ENCODE data around the gene CYP1B1.

GRCh38 chr2:38121481-38121880 is 45.5 kb upstream of the CYP1B1 start:
- TF ChIP-seq, protein P1, sequence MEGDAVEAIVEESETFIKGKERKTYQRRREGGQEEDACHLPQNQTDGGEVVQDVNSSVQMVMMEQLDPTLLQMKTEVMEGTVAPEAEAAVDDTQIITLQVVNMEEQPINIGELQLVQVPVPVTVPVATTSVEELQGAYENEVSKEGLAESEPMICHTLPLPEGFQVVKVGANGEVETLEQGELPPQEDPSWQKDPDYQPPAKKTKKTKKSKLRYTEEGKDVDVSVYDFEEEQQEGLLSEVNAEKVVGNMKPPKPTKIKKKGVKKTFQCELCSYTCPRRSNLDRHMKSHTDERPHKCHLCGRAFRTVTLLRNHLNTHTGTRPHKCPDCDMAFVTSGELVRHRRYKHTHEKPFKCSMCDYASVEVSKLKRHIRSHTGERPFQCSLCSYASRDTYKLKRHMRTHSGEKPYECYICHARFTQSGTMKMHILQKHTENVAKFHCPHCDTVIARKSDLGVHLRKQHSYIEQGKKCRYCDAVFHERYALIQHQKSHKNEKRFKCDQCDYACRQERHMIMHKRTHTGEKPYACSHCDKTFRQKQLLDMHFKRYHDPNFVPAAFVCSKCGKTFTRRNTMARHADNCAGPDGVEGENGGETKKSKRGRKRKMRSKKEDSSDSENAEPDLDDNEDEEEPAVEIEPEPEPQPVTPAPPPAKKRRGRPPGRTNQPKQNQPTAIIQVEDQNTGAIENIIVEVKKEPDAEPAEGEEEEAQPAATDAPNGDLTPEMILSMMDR (conservative IDR thresholded peaks at IDR 0.05 in 1 of 2, IDR thresholded peaks at IDR 0.05 in 1 of 2; ENCODE audit: low read depth in 1 of 2, low read length in 2 of 2): no peak
- TF ChIP-seq EZH2 (IDR thresholded peaks at IDR 0.05; ENCODE audit: low read length, missing control alignments): no peak
